Liver (tissue), 9 donors: ENCODE measurements around the gene CARMIL1. TPM values are rescaled to one million over a fixed set of nuclear protein-coding genes. Genes with fewer than 3 reads are reported as not detected.

Source experiments
- DNase-seq: peaks from one replicate; pipeline ENCODE4 v3.0.0-alpha.2; 2017; ENCODE audit warnings: low spot score
- H3K27ac ChIP-seq, 2 donors: one replicate each; pipeline ENCODE4 v1.7.0; 2013; ENCODE audit warnings: inconsistent platforms in 2 of 2, low read length in 2 of 2, control low read depth in 1 of 2, low read depth in 1 of 2, mild to moderate bottlenecking in 1 of 2
- H3K27me3 ChIP-seq, 4 donors: one replicate each; pipeline versions ENCODE4 v1.6.1 to v1.7.0; 2013; ENCODE audit warnings: low read length in 3 of 4, inconsistent platforms in 1 of 4, mild to moderate bottlenecking in 1 of 4, moderate library complexity in 1 of 4; ENCODE audit not compliant: control insufficient read depth in 4 of 4, insufficient read depth in 4 of 4
- H3K36me3 ChIP-seq, 4 donors: one replicate each; pipeline versions ENCODE4 v1.6.1 to v1.7.0; 2013; ENCODE audit warnings: low read length in 3 of 4, mild to moderate bottlenecking in 3 of 4, low read depth in 1 of 4, moderate library complexity in 1 of 4; ENCODE audit not compliant: control insufficient read depth in 4 of 4, insufficient read depth in 3 of 4
- H3K4me1 ChIP-seq, 4 donors: one replicate each; pipeline versions ENCODE4 v1.6.1 to v1.7.0; 2013; ENCODE audit warnings: low read length in 3 of 4, mild to moderate bottlenecking in 3 of 4, moderate library complexity in 1 of 4; ENCODE audit not compliant: control insufficient read depth in 4 of 4, insufficient read depth in 4 of 4
- H3K4me3 ChIP-seq, 3 donors: one replicate each; pipeline versions ENCODE4 v1.6.1 to v1.7.0; 2013; ENCODE audit warnings: low read length in 3 of 3, control low read depth in 1 of 3, low read depth in 1 of 3, mild to moderate bottlenecking in 1 of 3
- H3K9ac ChIP-seq, 2 donors: one replicate each; pipeline ENCODE4 v1.7.0; 2013; ENCODE audit warnings: low read length in 2 of 2, mild to moderate bottlenecking in 2 of 2, moderate library complexity in 2 of 2, control low read depth in 1 of 2, low read depth in 1 of 2
- H3K9me3 ChIP-seq, 4 donors: one replicate each; pipeline versions ENCODE4 v1.6.1 to v1.7.0; 2013; ENCODE audit warnings: low read length in 3 of 4; ENCODE audit not compliant: control insufficient read depth in 4 of 4
- ATF3 ChIP-seq: IDR thresholded peaks from 2 replicates; pipeline ENCODE4 v1.6.1; 2016; ENCODE audit warnings: antibody characterized with exemption
- CTCF ChIP-seq: fragments of 150-350 bp; IDR thresholded peaks from 2 replicates; pipeline ENCODE4 v1.5.1; 2017; ENCODE audit warnings: improper control_type of control experiment, low read depth, low read length; ENCODE audit not compliant: missing input control
- EGR1 ChIP-seq, 2 donors: IDR thresholded peaks; 2 replicates each; pipeline ENCODE4 v1.6.1; 2016 to 2018; ENCODE audit warnings: antibody characterized with exemption in 2 of 2, low read depth in 2 of 2
- FOXA1 ChIP-seq: IDR thresholded peaks from 2 replicates; pipeline ENCODE4 v1.6.1; 2016; ENCODE audit warnings: antibody characterized with exemption
- FOXA2 ChIP-seq: IDR thresholded peaks from 2 replicates; pipeline ENCODE4 v1.6.1; 2016; ENCODE audit warnings: antibody characterized with exemption
- HNF4A ChIP-seq, 2 donors: conservative IDR thresholded peaks; 2 replicates each; pipeline ENCODE4 v1.6.1; 2016; ENCODE audit warnings: antibody characterized with exemption in 2 of 2, mild to moderate bottlenecking in 2 of 2
- HNF4G ChIP-seq: IDR thresholded peaks from 2 replicates; pipeline ENCODE4 v1.6.1; 2016; ENCODE audit warnings: antibody characterized with exemption
- JUND ChIP-seq, 2 donors: IDR thresholded peaks; 2 replicates each; pipeline ENCODE4 v1.6.1; 2016; ENCODE audit warnings: antibody characterized with exemption in 2 of 2
- MAX ChIP-seq: IDR thresholded peaks from 2 replicates; pipeline ENCODE4 v1.6.1; 2016; ENCODE audit warnings: antibody characterized with exemption
- REST ChIP-seq: IDR thresholded peaks from 2 replicates; pipeline ENCODE4 v1.6.1; 2016; ENCODE audit warnings: antibody characterized with exemption, mild to moderate bottlenecking
- RXRA ChIP-seq, 2 donors: IDR thresholded peaks; 2 replicates each; pipeline ENCODE4 v1.6.1; 2017 to 2018; ENCODE audit warnings: antibody characterized with exemption in 2 of 2, mild to moderate bottlenecking in 1 of 2
- YY1 ChIP-seq: IDR thresholded peaks from 2 replicates; pipeline ENCODE4 v1.6.1; 2016; ENCODE audit warnings: antibody characterized with exemption, mild to moderate bottlenecking
- ZBTB33 ChIP-seq: IDR thresholded peaks from 2 replicates; pipeline ENCODE4 v1.6.1; 2016; ENCODE audit warnings: antibody characterized with exemption
- WGBS: extraction: QIAGEN DNeasy Blood & Tissue Kit; methylation state at CpG from one replicate; pipeline ENCODE4 v1.1.7; 2013; 5-methylcytosine and 5-hydroxymethylcytosine counted together
- polyA plus RNA-seq, 2 donors: library from polyadenylated mRNA; stranded (reverse) in 1 of 2; unstranded in 1 of 2; fragments of 200-250 nt in 1 of 2; fragments of >200 nt in 1 of 2; fragmentation: Nextera tagmentation in 1 of 2; extraction: Ambion mirVana in 1 of 2; gene quantifications; one replicate each; pipeline versions ENCODE4 v1.2.1 to v1.2.3, GENCODE V29; 2013 to 2015
- total RNA-seq, 2 donors: library from RNA; depleted of rRNA; stranded (reverse); fragments of >200 nt; gene quantifications; one replicate each; pipeline ENCODE4 v1.2.3, GENCODE V29; 2014
- donor health status: healthy.
- donor health status: healthy.
- donor health status: healthy.
- donor health status: healthy.
- donor health status: healthy.

Gene CARMIL1
- total and polyA plus RNA-seq, 4 donors: 1.4 to 9.5 (median 3.5) TPM

- H3K9ac ChIP-seq: no peak overlapping the region
- no peak for DNase-seq
- TF ChIP-seq HNF4G (no peak), RXRA (IDR thresholded peaks at IDR 0.05) (no peak), YY1 (no peak)
- H3K4me1 ChIP-seq: no peaks in the 10 kb centered on the region
- no peaks in the 10 kb centered on the region for H3K9me3 ChIP-seq
- H3K27me3 ChIP-seq: no peaks in the 10 kb centered on the region
- no peak overlapping the region for H3K4me3 ChIP-seq
- 93% methylated on average over 4 of the region's 4 CpGs for WGBS
- no peaks in the 10 kb centered on the region for H3K36me3 ChIP-seq
- H3K27ac ChIP-seq: no peak overlapping the region
Observed at GRCh38 chr6:25504661-25505060, 225.5 kb downstream of the CARMIL1 start.

GRCh38 chr6:25506020-25506419 lies 226.8 kb downstream of the CARMIL1 start:
- WGBS: 81% methylated on average over 6 of the region's 6 CpGs
- Histone ChIP-seq H3K9me3 (no peaks in the 10 kb centered on the region), H3K36me3 (no peaks in the 10 kb centered on the region), H3K4me1 (no peaks in the 10 kb centered on the region), H3K27ac (no peak overlapping the region), H3K27me3 (no peaks in the 10 kb centered on the region), H3K9ac (no peak overlapping the region), H3K4me3 (no peak overlapping the region)
- no peak for DNase-seq
- TF ChIP-seq MAX (no peak), EGR1 (IDR thresholded peaks at IDR 0.05; ENCODE audit: low read depth in 2 of 2) (no peak), HNF4A (conservative IDR thresholded peaks at IDR 0.05) (no peak), ATF3 (no peak), HNF4G (no peak), CTCF (no peak), REST (no peak), RXRA (IDR thresholded peaks at IDR 0.05) (no peak), FOXA1 (no peak), ZBTB33 (no peak), YY1 (no peak), JUND (IDR thresholded peaks at IDR 0.05) (no peak), FOXA2 (no peak)
